ENCODE results near the gene PEBP1. TPM values are rescaled to one million over a fixed set of nuclear protein-coding genes. Genes with fewer than 3 reads are reported as not detected.

Gene PEBP1
- total and polyA plus RNA-seq, 2 donors: 134 to 257 TPM

- H3K27ac ChIP-seq (ENCODE audit: low read depth): peak overlapping the region; percentile 62
- peak overlapping the region; percentile 5 for H3K4me3 ChIP-seq (ENCODE audit: low read depth, low read length)
- no peaks in the 10 kb centered on the region for H3K4me1 ChIP-seq (ENCODE audit: insufficient read depth)
- 21% methylated on average over 14 of the region's 14 CpGs for WGBS
- no peak for DNase-seq (ENCODE audit: extremely low spot score)
- H3K36me3 ChIP-seq (ENCODE audit: insufficient read depth): no peaks in the 10 kb centered on the region
These were observed 53.8 kb downstream of the PEBP1 start for GRCh38 chr12:118189741-118190191.

DNA sequence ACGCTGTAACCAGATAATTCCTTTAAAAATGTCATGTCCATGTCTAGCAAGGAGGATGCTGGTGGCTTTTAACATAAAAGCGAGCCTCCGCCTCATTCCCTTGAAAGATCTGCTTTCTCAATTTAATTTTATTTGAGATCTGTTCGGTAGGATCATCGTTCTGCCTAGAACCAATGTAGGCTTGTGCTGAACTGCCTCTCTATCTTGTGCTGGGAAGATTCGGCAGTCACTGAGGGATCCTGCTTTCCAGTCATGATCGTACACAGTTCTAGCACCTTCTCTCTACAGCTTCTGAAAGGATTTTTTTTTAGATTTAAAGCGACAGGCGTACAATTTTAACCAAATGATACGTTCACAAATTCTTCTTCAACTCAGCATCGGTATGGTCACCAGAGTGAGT lies 54.3 kb downstream of the PEBP1 start:
- WGBS: 22% methylated on average over 11 of the region's 11 CpGs
- Histone ChIP-seq H3K4me1 (ENCODE audit: insufficient read depth) (no peaks in the 10 kb centered on the region), H3K36me3 (ENCODE audit: insufficient read depth) (peaks cover under 1% of the 10 kb centered on the region), H3K27ac (ENCODE audit: low read depth) (peak overlapping the region; percentile 6), H3K4me3 (ENCODE audit: low read depth, low read length) (peak overlapping the region; percentile 5)
- peak; percentile 36 for DNase-seq (ENCODE audit: extremely low spot score)

DNA sequence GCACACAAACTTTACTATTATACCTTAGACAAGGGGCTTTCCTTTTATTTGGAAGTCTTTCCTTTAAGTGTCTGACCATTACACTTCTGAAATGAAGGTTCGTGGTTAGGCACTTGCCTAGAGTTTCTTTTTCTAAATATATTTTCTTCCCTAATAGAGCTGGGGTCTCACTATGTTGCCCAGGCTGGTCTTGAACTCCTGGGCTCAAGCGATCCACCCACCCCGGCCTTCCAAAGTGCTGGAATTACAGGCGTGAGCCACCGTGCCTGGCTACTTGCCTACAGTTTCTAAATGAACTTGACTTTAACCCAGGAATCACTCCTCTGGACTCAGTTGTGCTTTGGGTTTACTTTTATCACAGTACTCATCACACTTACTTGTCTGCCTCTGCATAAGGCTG lies 57.6 kb downstream of the PEBP1 start:
- no peak overlapping the region for H3K27ac ChIP-seq (ENCODE audit: low read depth)
- no peak for DNase-seq (ENCODE audit: extremely low spot score)
- WGBS: 75% methylated on average over 5 of the region's 5 CpGs
- peaks cover 7% of the 10 kb centered on the region for H3K36me3 ChIP-seq (ENCODE audit: insufficient read depth)
- H3K4me1 ChIP-seq (ENCODE audit: insufficient read depth): no peaks in the 10 kb centered on the region
- no peak overlapping the region for H3K4me3 ChIP-seq (ENCODE audit: low read depth, low read length)

DNA sequence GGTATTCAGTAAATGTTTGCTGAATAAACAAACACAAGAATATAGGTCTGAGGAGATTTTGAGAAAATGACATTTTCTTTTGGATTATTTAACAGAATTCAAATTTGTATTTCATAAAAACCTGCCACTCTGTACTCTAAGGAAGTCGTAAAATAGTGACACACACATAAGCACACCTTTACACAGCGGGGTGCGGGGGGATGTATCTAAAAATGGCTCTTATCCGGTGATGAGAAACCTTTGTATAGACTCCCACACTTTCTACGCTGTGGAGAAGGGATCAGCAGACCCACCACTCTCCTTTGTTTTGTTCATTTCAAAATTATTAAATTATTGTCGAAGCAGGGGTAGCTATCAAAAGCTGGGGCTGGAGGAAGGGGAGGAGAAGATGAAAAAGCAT lies 58.0 kb downstream of the PEBP1 start:
- H3K36me3 ChIP-seq (ENCODE audit: insufficient read depth): peaks cover 7% of the 10 kb centered on the region
- 93% methylated on average over 6 of the region's 6 CpGs for WGBS
- no peaks in the 10 kb centered on the region for H3K4me1 ChIP-seq (ENCODE audit: insufficient read depth)
- DNase-seq (ENCODE audit: extremely low spot score): no peak
- no peak overlapping the region for H3K4me3 ChIP-seq (ENCODE audit: low read depth, low read length)
- H3K27ac ChIP-seq (ENCODE audit: low read depth): no peak overlapping the region

Other genes with a start within 250 kb of the PEBP1 start
- gene KSR2, start 167.1 kb upstream of the PEBP1 start, total RNA-seq: 0.32 TPM
- gene KSR2, start 167.1 kb upstream of the PEBP1 start, polyA plus RNA-seq: 0.05 TPM
- gene RFC5, start 119.4 kb upstream of the PEBP1 start, total RNA-seq: 23.3 TPM
- gene RFC5, start 119.4 kb upstream of the PEBP1 start, polyA plus RNA-seq: 12.9 TPM
- gene WSB2, start 74.9 kb upstream of the PEBP1 start, total RNA-seq: 61.3 TPM
- 44.5 TPM for gene WSB2, start 74.9 kb upstream of the PEBP1 start, polyA plus RNA-seq
- gene VSIG10, start 32.1 kb upstream of the PEBP1 start, total RNA-seq: 25.6 TPM
- 17.8 TPM for gene VSIG10, start 32.1 kb upstream of the PEBP1 start, polyA plus RNA-seq
- 33.6 TPM for gene TAOK3, start 236.8 kb downstream of the PEBP1 start, total RNA-seq
- gene TAOK3, start 236.8 kb downstream of the PEBP1 start, polyA plus RNA-seq: 19.8 TPM
- gene SUDS3, start 240.4 kb downstream of the PEBP1 start, total RNA-seq: 49.4 TPM
- gene SUDS3, start 240.4 kb downstream of the PEBP1 start, polyA plus RNA-seq: 19.0 TPM

Data from urinary bladder (tissue), 4 donors.